Kidney tubule cell (primary cell): ENCODE results near the gene RNU7-1.
A peak's percentile ranks its signal among the peaks of the same experiment; 100 is the strongest.

ENCODE experiments used
- DNase-seq: peaks from one replicate; pipeline ENCODE4 v3.0.0-alpha.2; 2018; ENCODE audit warnings: low spot score

Gene RNU7-1

GRCh38 chr12:6937481-6938352 is 5.9 kb upstream of the RNU7-1 start:
- DNase-seq: peak; percentile 96

- DNase-seq: no peak
Measured at GRCh38 chr12:6938353-6939190, 5.0 kb upstream of the RNU7-1 start.

- DNase-seq: no peak
Measured at GRCh38 chr12:6939191-6939540, 4.5 kb upstream of the RNU7-1 start.

GRCh38 chr12:6941267-6941666 is 2.3 kb upstream of the RNU7-1 start:
- DNase-seq: no peak

GRCh38 chr12:6941782-6942181 is 1.8 kb upstream of the RNU7-1 start:
- no peak for DNase-seq

- no peak for DNase-seq
Measured at GRCh38 chr12:6942331-6942665, 1.3 kb upstream of the RNU7-1 start.

- peak; percentile 92 for DNase-seq
Measured at GRCh38 chr12:6943389-6943721, 261 bp upstream of the RNU7-1 start.

- peak; percentile 92 for DNase-seq
Measured at GRCh38 chr12:6944381-6945186, 968 bp downstream of the RNU7-1 start.

- no peak for DNase-seq
Measured at GRCh38 chr12:6945613-6946012, 2.0 kb downstream of the RNU7-1 start.

- DNase-seq: peak; percentile 99
Measured at GRCh38 chr12:6946033-6946919, 2.7 kb downstream of the RNU7-1 start.

- DNase-seq: no peak
Measured at GRCh38 chr12:6946920-6947374, 3.3 kb downstream of the RNU7-1 start.

GRCh38 chr12:6947615-6948014 is 4.0 kb downstream of the RNU7-1 start:
- no peak for DNase-seq

GRCh38 chr12:6948873-6949594 is 5.4 kb downstream of the RNU7-1 start:
- DNase-seq: no peak

- DNase-seq: no peak
Measured at GRCh38 chr12:6950401-6950801, 6.8 kb downstream of the RNU7-1 start.

GRCh38 chr12:6950811-6951540 is 7.4 kb downstream of the RNU7-1 start, which contains the start of gene PTPN6:
Gene PTPN6, plus strand, starts transcription at chr12:6951356. Its CDS starts 157 bp downstream, at chr12:6951513.
- DNase-seq: no peak

- no peak for DNase-seq
Measured at GRCh38 chr12:6951551-6952120, 8.0 kb downstream of the RNU7-1 start.

GRCh38 chr12:6952121-6952862 is 8.7 kb downstream of the RNU7-1 start:
- DNase-seq: no peak

- no peak for DNase-seq
Measured at GRCh38 chr12:6952863-6953441, 9.3 kb downstream of the RNU7-1 start.
